Measurements from ENCODE around the gene SHROOM3.

- TF ChIP-seq CTCF (IDR thresholded peaks at IDR 0.05) (no peak), POLR2A (IDR thresholded peaks at IDR 0.05) (no peak)
These were observed 67.9 kb downstream of the SHROOM3 start for GRCh38 chr4:76502886-76503285.
